Measurements from ENCODE around the gene COQ10B. TPM values are rescaled to one million over a fixed set of nuclear protein-coding genes. Genes with fewer than 3 reads are reported as not detected.

COQ10B gene
- total RNA-seq, 1 experiment from 2014 or later = 28.8 TPM

- H3K27me3 Mint-ChIP-seq (ENCODE audit: unreplicated experiment) = no peaks in the 10 kb centered on the region
- H3K9me3 Mint-ChIP-seq (ENCODE audit: low read depth, unreplicated experiment) = no peaks in the 10 kb centered on the region
- intact Hi-C loops (cut with micrococcal nuclease; ENCODE audit: unreplicated experiment) = no loop called here
- peaks cover 73% of the 10 kb centered on the region for H3K36me3 Mint-ChIP-seq (ENCODE audit: insufficient read depth, unreplicated experiment)
- DNase-seq = no peak
- no peak overlapping the region for H3K4me3 Mint-ChIP-seq (ENCODE audit: low read depth, unreplicated experiment)
- no peak overlapping the region for H3K27ac Mint-ChIP-seq (ENCODE audit: unreplicated experiment)
- CTCF ChIA-PET = interaction anchor here (0.6 to 1.1 kb wide), 2 partner anchors 19 to 207 kb away, joined by 3 to 5 read pairs; partner anchors contain the start of gene SF3B1
- no TSS peak for BruUV-seq (replicated peaks)
- no peak for TF ChIP-seq CTCF (IDR thresholded peaks at IDR 0.05; ENCODE audit: unreplicated experiment)
- H3K4me1 Mint-ChIP-seq (ENCODE audit: low read depth, unreplicated experiment) = no peaks in the 10 kb centered on the region
Measured at GRCh38 chr2:197416268-197416667, 37.1 kb upstream of the COQ10B start.

GRCh38 chr2:197419438-197419837, 33.9 kb upstream of the COQ10B start:
- intact Hi-C loops (cut with micrococcal nuclease; ENCODE audit: unreplicated experiment) = no loop called here
- no TSS peak for BruUV-seq (replicated peaks)
- no peaks in the 10 kb centered on the region for H3K9me3 Mint-ChIP-seq (ENCODE audit: low read depth, unreplicated experiment)
- CTCF ChIA-PET = no interaction called here
- H3K4me1 Mint-ChIP-seq (ENCODE audit: low read depth, unreplicated experiment) = no peaks in the 10 kb centered on the region
- H3K27ac Mint-ChIP-seq (ENCODE audit: unreplicated experiment) = no peak overlapping the region
- no peak for DNase-seq
- TF ChIP-seq CTCF (IDR thresholded peaks at IDR 0.05; ENCODE audit: unreplicated experiment) = no peak
- H3K36me3 Mint-ChIP-seq (ENCODE audit: insufficient read depth, unreplicated experiment) = peaks cover 71% of the 10 kb centered on the region
- H3K4me3 Mint-ChIP-seq (ENCODE audit: low read depth, unreplicated experiment) = no peak overlapping the region
- H3K27me3 Mint-ChIP-seq (ENCODE audit: unreplicated experiment) = no peaks in the 10 kb centered on the region

GRCh38 chr2:197423307-197423706, 30.0 kb upstream of the COQ10B start:
- BruUV-seq (replicated peaks) = no TSS peak
- H3K4me1 Mint-ChIP-seq (ENCODE audit: low read depth, unreplicated experiment) = peaks cover 18% of the 10 kb centered on the region
- H3K27me3 Mint-ChIP-seq (ENCODE audit: unreplicated experiment) = no peaks in the 10 kb centered on the region
- H3K9me3 Mint-ChIP-seq (ENCODE audit: low read depth, unreplicated experiment) = no peaks in the 10 kb centered on the region
- H3K27ac Mint-ChIP-seq (ENCODE audit: unreplicated experiment) = no peak overlapping the region
- CTCF ChIA-PET = interaction anchor here (0.6 kb wide), 1 partner anchor 16 kb away, joined by 4 read pairs; no protein-coding TSS in a partner anchor
- no peak for TF ChIP-seq CTCF (IDR thresholded peaks at IDR 0.05; ENCODE audit: unreplicated experiment)
- no peak overlapping the region for H3K4me3 Mint-ChIP-seq (ENCODE audit: low read depth, unreplicated experiment)
- no peak for DNase-seq
- H3K36me3 Mint-ChIP-seq (ENCODE audit: insufficient read depth, unreplicated experiment) = peaks cover 43% of the 10 kb centered on the region
- intact Hi-C loops (cut with micrococcal nuclease; ENCODE audit: unreplicated experiment) = no loop called here

GRCh38 chr2:197425550-197425949, 27.8 kb upstream of the COQ10B start:
- no peaks in the 10 kb centered on the region for H3K9me3 Mint-ChIP-seq (ENCODE audit: low read depth, unreplicated experiment)
- H3K4me3 Mint-ChIP-seq (ENCODE audit: low read depth, unreplicated experiment) = no peak overlapping the region
- BruUV-seq (replicated peaks) = no TSS peak
- peaks cover 40% of the 10 kb centered on the region for H3K4me1 Mint-ChIP-seq (ENCODE audit: low read depth, unreplicated experiment)
- DNase-seq = no peak
- intact Hi-C loops (cut with micrococcal nuclease; ENCODE audit: unreplicated experiment) = no loop called here
- CTCF ChIA-PET = no interaction called here
- H3K36me3 Mint-ChIP-seq (ENCODE audit: insufficient read depth, unreplicated experiment) = peaks cover 46% of the 10 kb centered on the region
- H3K27me3 Mint-ChIP-seq (ENCODE audit: unreplicated experiment) = no peaks in the 10 kb centered on the region
- no peak for TF ChIP-seq CTCF (IDR thresholded peaks at IDR 0.05; ENCODE audit: unreplicated experiment)
- peak overlapping the region; percentile 27 for H3K27ac Mint-ChIP-seq (ENCODE audit: unreplicated experiment)
